Liver (tissue), 9 donors: ENCODE data around the gene RING1. TPM values are rescaled to one million over a fixed set of nuclear protein-coding genes. Genes with fewer than 3 reads are reported as not detected.
A peak's percentile ranks its signal among the peaks of the same experiment; 100 is the strongest.

Source experiments
- DNase-seq: peaks from one replicate; pipeline ENCODE4 v3.0.0-alpha.2; 2017; ENCODE audit warnings: low spot score
- H3K27ac ChIP-seq, 2 donors: one replicate each; pipeline ENCODE4 v1.7.0; 2013; ENCODE audit warnings: inconsistent platforms in 2 of 2, low read length in 2 of 2, control low read depth in 1 of 2, low read depth in 1 of 2, mild to moderate bottlenecking in 1 of 2
- H3K27me3 ChIP-seq, 4 donors: one replicate each; pipeline versions ENCODE4 v1.6.1 to v1.7.0; 2013; ENCODE audit warnings: low read length in 3 of 4, inconsistent platforms in 1 of 4, mild to moderate bottlenecking in 1 of 4, moderate library complexity in 1 of 4; ENCODE audit not compliant: control insufficient read depth in 4 of 4, insufficient read depth in 4 of 4
- H3K36me3 ChIP-seq, 4 donors: one replicate each; pipeline versions ENCODE4 v1.6.1 to v1.7.0; 2013; ENCODE audit warnings: low read length in 3 of 4, mild to moderate bottlenecking in 3 of 4, low read depth in 1 of 4, moderate library complexity in 1 of 4; ENCODE audit not compliant: control insufficient read depth in 4 of 4, insufficient read depth in 3 of 4
- H3K4me1 ChIP-seq, 4 donors: one replicate each; pipeline versions ENCODE4 v1.6.1 to v1.7.0; 2013; ENCODE audit warnings: low read length in 3 of 4, mild to moderate bottlenecking in 3 of 4, moderate library complexity in 1 of 4; ENCODE audit not compliant: control insufficient read depth in 4 of 4, insufficient read depth in 4 of 4
- H3K4me3 ChIP-seq, 3 donors: one replicate each; pipeline versions ENCODE4 v1.6.1 to v1.7.0; 2013; ENCODE audit warnings: low read length in 3 of 3, control low read depth in 1 of 3, low read depth in 1 of 3, mild to moderate bottlenecking in 1 of 3
- H3K9ac ChIP-seq, 2 donors: one replicate each; pipeline ENCODE4 v1.7.0; 2013; ENCODE audit warnings: low read length in 2 of 2, mild to moderate bottlenecking in 2 of 2, moderate library complexity in 2 of 2, control low read depth in 1 of 2, low read depth in 1 of 2
- H3K9me3 ChIP-seq, 4 donors: one replicate each; pipeline versions ENCODE4 v1.6.1 to v1.7.0; 2013; ENCODE audit warnings: low read length in 3 of 4; ENCODE audit not compliant: control insufficient read depth in 4 of 4
- CTCF ChIP-seq: fragments of 150-350 bp; IDR thresholded peaks from 2 replicates; pipeline ENCODE4 v1.5.1; 2017; ENCODE audit warnings: improper control_type of control experiment, low read depth, low read length; ENCODE audit not compliant: missing input control
- EGR1 ChIP-seq, 2 donors: IDR thresholded peaks; 2 replicates each; pipeline ENCODE4 v1.6.1; 2016 to 2018; ENCODE audit warnings: antibody characterized with exemption in 2 of 2, low read depth in 2 of 2
- GABPA ChIP-seq, 2 donors: IDR thresholded peaks in 1 of 2; conservative IDR thresholded peaks in 1 of 2; 2 replicates each; pipeline ENCODE4 v1.6.1; 2016; ENCODE audit warnings: antibody characterized with exemption in 2 of 2, mild to moderate bottlenecking in 1 of 2, moderate library complexity in 1 of 2
- HNF4A ChIP-seq, 2 donors: conservative IDR thresholded peaks; 2 replicates each; pipeline ENCODE4 v1.6.1; 2016; ENCODE audit warnings: antibody characterized with exemption in 2 of 2, mild to moderate bottlenecking in 2 of 2
- JUND ChIP-seq, 2 donors: IDR thresholded peaks; 2 replicates each; pipeline ENCODE4 v1.6.1; 2016; ENCODE audit warnings: antibody characterized with exemption in 2 of 2
- MAX ChIP-seq: IDR thresholded peaks from 2 replicates; pipeline ENCODE4 v1.6.1; 2016; ENCODE audit warnings: antibody characterized with exemption
- NR2F2 ChIP-seq: IDR thresholded peaks from 2 replicates; pipeline ENCODE4 v1.6.1; 2016; ENCODE audit warnings: antibody characterized with exemption
- REST ChIP-seq: IDR thresholded peaks from 2 replicates; pipeline ENCODE4 v1.6.1; 2016; ENCODE audit warnings: antibody characterized with exemption, mild to moderate bottlenecking
- SP1 ChIP-seq: IDR thresholded peaks from 2 replicates; pipeline ENCODE4 v1.6.1; 2018; ENCODE audit warnings: antibody characterized with exemption, mild to moderate bottlenecking
- TAF1 ChIP-seq: conservative IDR thresholded peaks from 2 replicates; pipeline ENCODE4 v1.6.1; 2016; ENCODE audit warnings: antibody characterized with exemption, mild to moderate bottlenecking
- YY1 ChIP-seq: IDR thresholded peaks from 2 replicates; pipeline ENCODE4 v1.6.1; 2016; ENCODE audit warnings: antibody characterized with exemption, mild to moderate bottlenecking
- ZBTB33 ChIP-seq: IDR thresholded peaks from 2 replicates; pipeline ENCODE4 v1.6.1; 2016; ENCODE audit warnings: antibody characterized with exemption
- WGBS: extraction: QIAGEN DNeasy Blood & Tissue Kit; methylation state at CpG from one replicate; pipeline ENCODE4 v1.1.7; 2013; 5-methylcytosine and 5-hydroxymethylcytosine counted together
- polyA plus RNA-seq, 2 donors: library from polyadenylated mRNA; stranded (reverse) in 1 of 2; unstranded in 1 of 2; fragments of 200-250 nt in 1 of 2; fragments of >200 nt in 1 of 2; fragmentation: Nextera tagmentation in 1 of 2; extraction: Ambion mirVana in 1 of 2; gene quantifications; one replicate each; pipeline versions ENCODE4 v1.2.1 to v1.2.3, GENCODE V29; 2013 to 2015
- total RNA-seq, 2 donors: library from RNA; depleted of rRNA; stranded (reverse); fragments of >200 nt; gene quantifications; one replicate each; pipeline ENCODE4 v1.2.3, GENCODE V29; 2014
- donor health status: healthy.
- donor health status: healthy.
- donor health status: healthy.
- donor health status: healthy.
- donor health status: healthy.

The RING1 gene
- total and polyA plus RNA-seq, 4 donors, result 4.4 to 19.7 (median 14.9) TPM

GRCh38 chr6:33192105-33192646 lies 16.1 kb upstream of the RING1 start, which contains the start of gene COL11A2:
Gene COL11A2, minus strand, starts transcription at chr6:33192467. Its CDS starts 227 bp downstream, at chr6:33192240.
- peak within 1 kb of the TSS in 1 of 3 donors; percentile 21 for H3K4me3 ChIP-seq
- no peak for TF ChIP-seq JUND (IDR thresholded peaks at IDR 0.05)
- TF ChIP-seq REST, result no peak
- TF ChIP-seq NR2F2, result no peak
- TF ChIP-seq TAF1, result no peak
- no peak for TF ChIP-seq YY1
- no peak for TF ChIP-seq GABPA (IDR thresholded peaks at IDR 0.05 in 1 of 2, conservative IDR thresholded peaks at IDR 0.05 in 1 of 2)
- TF ChIP-seq CTCF, result no peak
- no peak for TF ChIP-seq ZBTB33
- no peak for TF ChIP-seq EGR1 (IDR thresholded peaks at IDR 0.05; ENCODE audit: low read depth in 2 of 2)
- TF ChIP-seq HNF4A (conservative IDR thresholded peaks at IDR 0.05), result no peak
- TF ChIP-seq SP1, result no peak
- WGBS, result 13% methylated on average over 35 of the region's 35 CpGs
- H3K27me3 ChIP-seq, result no peaks in the 10 kb centered on the region
- H3K9ac ChIP-seq, result peak within 1 kb of the TSS in 1 of 2 donors; percentile 16
- peaks cover 0 to 28% (median 23%) of the 10 kb centered on the region in 4 donors for H3K36me3 ChIP-seq
- DNase-seq, result no peak
- no peaks in the 10 kb centered on the region for H3K9me3 ChIP-seq
- no peak within 1 kb of the TSS for H3K27ac ChIP-seq
- peaks cover 0 to 26% (median 14%) of the 10 kb centered on the region in 4 donors for H3K4me1 ChIP-seq

- H3K36me3 ChIP-seq, result peaks cover 0 to 31% (median 24%) of the 10 kb centered on the region in 4 donors
- H3K4me1 ChIP-seq, result peaks cover 2 to 34% (median 21%) of the 10 kb centered on the region in 4 donors
- TF ChIP-seq REST (peak; percentile 9), MAX (no peak)
- no peak for DNase-seq
- H3K9me3 ChIP-seq, result no peaks in the 10 kb centered on the region
- peak overlapping the region in 1 of 3 donors; percentile 21 for H3K4me3 ChIP-seq
- WGBS, result 8% methylated on average over 71 of the region's 72 CpGs
- no peaks in the 10 kb centered on the region for H3K27me3 ChIP-seq
- no peak overlapping the region for H3K9ac ChIP-seq
- no peak overlapping the region for H3K27ac ChIP-seq
These were observed 15.4 kb upstream of the RING1 start for GRCh38 chr6:33192671-33193602.
